Neural cell (in vitro differentiated cells): ENCODE data around the gene TRUB1. TPM values are rescaled to one million over a fixed set of nuclear protein-coding genes. Genes with fewer than 3 reads are reported as not detected.

Experiments used
- H2AFZ ChIP-seq: fragments of 200-600, 300-800 bp; sonication (generic), shearing (Covaris generic); 2 replicates; pipeline ENCODE4 v1.6.0; 2014; ENCODE audit warnings: low read depth, mild to moderate bottlenecking, antibody characterized with exemption, low read length, moderate library complexity
- H3F3A ChIP-seq: fragments of 200-600 bp; shearing (Covaris generic); 2 replicates; pipeline ENCODE4 v1.6.1; 2016; ENCODE audit warnings: mild to moderate bottlenecking, moderate library complexity, mixed read lengths, antibody characterized with exemption, low read length; ENCODE audit not compliant: insufficient read depth, poor library complexity, severe bottlenecking
- H3K27ac ChIP-seq: fragments of 200-600, 300-800 bp; sonication (generic), shearing (Covaris generic); 2 replicates; pipeline ENCODE4 v1.5.1; 2014; ENCODE audit warnings: mild to moderate bottlenecking, low read length, moderate library complexity
- H3K27me3 ChIP-seq: fragments of 300-800, 200-600 bp; sonication (generic), shearing (Covaris generic); 2 replicates; pipeline ENCODE4 v1.6.0; 2014; ENCODE audit warnings: mild to moderate bottlenecking, low read depth, low read length, moderate library complexity; ENCODE audit not compliant: insufficient read depth
- H3K36me3 ChIP-seq: fragments of 300-800, 200-600 bp; sonication (generic), shearing (Covaris generic); 2 replicates; pipeline ENCODE4 v1.5.1; 2014; ENCODE audit warnings: mild to moderate bottlenecking, antibody characterized with exemption, low read length, moderate library complexity; ENCODE audit not compliant: insufficient read depth
- H3K4me2 ChIP-seq: fragments of 300-800, 200-600 bp; sonication (generic), shearing (Covaris generic); 2 replicates; pipeline ENCODE4 v1.6.0; 2014; ENCODE audit warnings: mild to moderate bottlenecking, low read length
- H3K4me3 ChIP-seq: fragments of 300-800, 200-600 bp; sonication (generic), shearing (Covaris generic); 2 replicates; pipeline ENCODE4 v1.5.1; 2014; ENCODE audit warnings: mild to moderate bottlenecking, low read length, moderate library complexity
- H3K79me2 ChIP-seq: fragments of 200-600 bp; shearing (Covaris generic); replicated peaks from 2 replicates; pipeline ENCODE4 v1.6.0; 2014; ENCODE audit warnings: mild to moderate bottlenecking, low read length, moderate library complexity; ENCODE audit not compliant: insufficient read depth
- H3K9ac ChIP-seq: fragments of 300-800, 200-600 bp; sonication (generic), shearing (Covaris generic); 2 replicates; pipeline ENCODE4 v1.6.1; 2016; ENCODE audit warnings: mild to moderate bottlenecking, low read length, mixed read lengths
- H3K9me2 ChIP-seq: fragments of 200-600 bp; shearing (Covaris generic); 2 replicates; pipeline ENCODE4 v1.6.1; 2016; ENCODE audit warnings: mild to moderate bottlenecking, low read length, mixed read lengths; ENCODE audit not compliant: insufficient read depth
- H3K9me3 ChIP-seq: fragments of 200-600, 300-800 bp; sonication (generic), shearing (Covaris generic); 2 replicates; pipeline ENCODE4 v1.6.1; 2016; ENCODE audit warnings: mild to moderate bottlenecking, mixed run types, low read length, moderate library complexity, mixed read lengths
- H4K20me1 ChIP-seq: fragments of 200-600 bp; shearing (Covaris generic); 2 replicates; pipeline ENCODE4 v1.6.1; 2016; ENCODE audit warnings: mild to moderate bottlenecking, mixed run types; ENCODE audit not compliant: insufficient read depth
- EP300 ChIP-seq: fragments of 450-650 bp; conservative IDR thresholded peaks from 2 replicates; pipeline ENCODE4 v1.6.1; 2014; ENCODE audit warnings: antibody characterized with exemption, mild to moderate bottlenecking, moderate library complexity; ENCODE audit not compliant: poor library complexity, severe bottlenecking
- EZH2 ChIP-seq: fragments of 200-600, 300-800 bp; shearing (Covaris generic), sonication (generic); IDR thresholded peaks from 2 replicates; pipeline ENCODE4 v1.6.1; 2014; ENCODE audit warnings: antibody characterized with exemption, low read length, borderline replicate concordance, mild to moderate bottlenecking; ENCODE audit not compliant: insufficient read depth, poor library complexity, severe bottlenecking
- MXI1 ChIP-seq: fragments of 450-650 bp; conservative IDR thresholded peaks from 2 replicates; pipeline ENCODE4 v1.6.1; 2014; ENCODE audit warnings: antibody characterized with exemption, mild to moderate bottlenecking; ENCODE audit not compliant: poor library complexity, severe bottlenecking
- POLR2AphosphoS5 ChIP-seq: IDR thresholded peaks from 2 replicates; pipeline ENCODE4 v1.6.1; 2012
- RAD21 ChIP-seq: fragments of 450-650 bp; conservative IDR thresholded peaks from 2 replicates; pipeline ENCODE4 v1.6.1; 2014; ENCODE audit warnings: antibody characterized with exemption, mild to moderate bottlenecking, moderate library complexity
- SMC3 ChIP-seq: fragments of 450-650 bp; conservative IDR thresholded peaks from 2 replicates; pipeline ENCODE4 v1.6.1; 2014; ENCODE audit warnings: antibody characterized with exemption, mild to moderate bottlenecking, moderate library complexity; ENCODE audit not compliant: poor library complexity
- TAF1 ChIP-seq: IDR thresholded peaks from 2 replicates; pipeline ENCODE4 v1.6.1; 2012; ENCODE audit warnings: low read depth
- polyA plus RNA-seq: library from polyadenylated mRNA; depleted of rRNA; stranded (reverse); fragments of >200 nt; gene quantifications from 2 replicates; pipeline ENCODE4 v1.2.3, GENCODE V29; 2014
- TF ChIP-seq, protein P1 (sequence below): IDR thresholded peaks from 2 replicates; pipeline ENCODE4 v1.6.1; 2012; ENCODE audit warnings: borderline replicate concordance

Gene TRUB1
- polyA plus RNA-seq, 1 donor from 2014 or later: 48.8 TPM

- Histone ChIP-seq H3F3A (no peaks in the 10 kb centered on the region), H3K36me3 (no peaks in the 10 kb centered on the region), H2AFZ (no peak overlapping the region), H3K9me2 (no peaks in the 10 kb centered on the region), H3K9ac (no peak overlapping the region), H3K9me3 (no peaks in the 10 kb centered on the region), H3K79me2 (peaks cover 5% of the 10 kb centered on the region), H3K4me3 (no peak overlapping the region), H3K4me2 (no peak overlapping the region), H3K27me3 (no peaks in the 10 kb centered on the region), H3K27ac (no peak overlapping the region), H4K20me1 (no peaks in the 10 kb centered on the region)
- no peak for TF ChIP-seq SMC3
- TF ChIP-seq TAF1: no peak
- no peak for TF ChIP-seq EP300
- TF ChIP-seq EZH2: no peak
Observed at GRCh38 chr10:114973997-114974396, 36.0 kb downstream of the TRUB1 start.

DNA sequence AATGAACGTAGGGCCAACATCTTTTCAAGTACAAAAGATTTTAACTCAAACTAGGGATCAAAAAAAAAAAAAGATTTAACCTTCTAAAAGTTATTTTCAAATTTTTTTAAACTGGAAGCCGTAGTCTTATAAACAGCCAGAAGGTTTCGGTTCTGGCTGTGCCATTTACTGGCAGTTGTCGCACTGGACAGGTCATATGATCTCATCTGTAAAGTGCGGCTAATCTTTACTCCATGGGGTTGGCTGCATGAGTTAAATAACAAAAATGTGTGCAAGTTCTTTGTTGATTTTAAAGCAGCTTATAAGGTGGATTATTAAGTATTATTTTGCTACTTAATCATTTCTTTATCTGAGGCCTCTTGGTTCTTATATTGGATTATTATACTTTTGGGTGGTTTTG is 36.6 kb downstream of the TRUB1 start:
- Histone ChIP-seq H3K9me2 (no peaks in the 10 kb centered on the region), H4K20me1 (no peaks in the 10 kb centered on the region), H3K4me3 (no peak overlapping the region)

GRCh38 chr10:114975091-114975490 is 37.1 kb downstream of the TRUB1 start:
- Histone ChIP-seq H4K20me1 (no peaks in the 10 kb centered on the region), H3K4me3 (no peak overlapping the region), H3K27ac (peak overlapping the region; percentile 6), H3K79me2 (no peaks in the 10 kb centered on the region), H3K36me3 (no peaks in the 10 kb centered on the region), H3K9me3 (no peaks in the 10 kb centered on the region), H3K9me2 (no peaks in the 10 kb centered on the region), H2AFZ (no peak overlapping the region), H3K27me3 (no peaks in the 10 kb centered on the region), H3K9ac (no peak overlapping the region), H3F3A (no peaks in the 10 kb centered on the region), H3K4me2 (no peak overlapping the region)
- no peak for TF ChIP-seq RAD21
- TF ChIP-seq EP300: peak; percentile 39

More for the DNA sequence above, 36.6 kb downstream of the TRUB1 start:
- Histone ChIP-seq H2AFZ (no peak overlapping the region), H3K4me2 (no peak overlapping the region), H3K36me3 (no peaks in the 10 kb centered on the region), H3F3A (no peaks in the 10 kb centered on the region), H3K27ac (peak overlapping the region; percentile 6), H3K27me3 (no peaks in the 10 kb centered on the region), H3K9ac (no peak overlapping the region), H3K9me3 (no peaks in the 10 kb centered on the region), H3K79me2 (peaks cover 2% of the 10 kb centered on the region)
- TF ChIP-seq RAD21 (no peak), EZH2 (no peak), POLR2AphosphoS5 (no peak), SMC3 (no peak), MXI1 (no peak), TAF1 (no peak)
- TF ChIP-seq, protein P1, sequence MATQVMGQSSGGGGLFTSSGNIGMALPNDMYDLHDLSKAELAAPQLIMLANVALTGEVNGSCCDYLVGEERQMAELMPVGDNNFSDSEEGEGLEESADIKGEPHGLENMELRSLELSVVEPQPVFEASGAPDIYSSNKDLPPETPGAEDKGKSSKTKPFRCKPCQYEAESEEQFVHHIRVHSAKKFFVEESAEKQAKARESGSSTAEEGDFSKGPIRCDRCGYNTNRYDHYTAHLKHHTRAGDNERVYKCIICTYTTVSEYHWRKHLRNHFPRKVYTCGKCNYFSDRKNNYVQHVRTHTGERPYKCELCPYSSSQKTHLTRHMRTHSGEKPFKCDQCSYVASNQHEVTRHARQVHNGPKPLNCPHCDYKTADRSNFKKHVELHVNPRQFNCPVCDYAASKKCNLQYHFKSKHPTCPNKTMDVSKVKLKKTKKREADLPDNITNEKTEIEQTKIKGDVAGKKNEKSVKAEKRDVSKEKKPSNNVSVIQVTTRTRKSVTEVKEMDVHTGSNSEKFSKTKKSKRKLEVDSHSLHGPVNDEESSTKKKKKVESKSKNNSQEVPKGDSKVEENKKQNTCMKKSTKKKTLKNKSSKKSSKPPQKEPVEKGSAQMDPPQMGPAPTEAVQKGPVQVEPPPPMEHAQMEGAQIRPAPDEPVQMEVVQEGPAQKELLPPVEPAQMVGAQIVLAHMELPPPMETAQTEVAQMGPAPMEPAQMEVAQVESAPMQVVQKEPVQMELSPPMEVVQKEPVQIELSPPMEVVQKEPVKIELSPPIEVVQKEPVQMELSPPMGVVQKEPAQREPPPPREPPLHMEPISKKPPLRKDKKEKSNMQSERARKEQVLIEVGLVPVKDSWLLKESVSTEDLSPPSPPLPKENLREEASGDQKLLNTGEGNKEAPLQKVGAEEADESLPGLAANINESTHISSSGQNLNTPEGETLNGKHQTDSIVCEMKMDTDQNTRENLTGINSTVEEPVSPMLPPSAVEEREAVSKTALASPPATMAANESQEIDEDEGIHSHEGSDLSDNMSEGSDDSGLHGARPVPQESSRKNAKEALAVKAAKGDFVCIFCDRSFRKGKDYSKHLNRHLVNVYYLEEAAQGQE: no peak
